Fibroblast of lung (primary cell): Measurements from ENCODE around the gene EPHB1.

ENCODE experiments used
- CTCF ChIP-seq, 2 donors: IDR thresholded peaks in 1 of 2; conservative IDR thresholded peaks in 1 of 2; 1 replicate in 1 of 2; 2 replicates in 1 of 2; pipeline ENCODE4 v1.5.1; 2011 to 2012; ENCODE audit warnings: low read length in 2 of 2, control low read depth in 1 of 2, inconsistent platforms in 1 of 2, low read depth in 1 of 2, mild to moderate bottlenecking in 1 of 2
- EZH2 ChIP-seq: IDR thresholded peaks from 2 replicates; pipeline ENCODE4 v1.5.1; 2012; ENCODE audit warnings: low read length, control low read depth, mild to moderate bottlenecking; ENCODE audit errors: missing control alignments

- no peak for TF ChIP-seq CTCF (conservative IDR thresholded peaks at IDR 0.05 in 1 of 2, IDR thresholded peaks at IDR 0.05 in 1 of 2; ENCODE audit: low read depth in 1 of 2, low read length in 2 of 2)
- no peak for TF ChIP-seq EZH2
These were observed 205.4 kb downstream of the EPHB1 start for GRCh38 chr3:135000465-135000864.
